ENCODE results near the gene COA1.
"Not testable (repeated sequence)": the region's sequence is repeated elsewhere in the genome, so short reads cannot be mapped to it uniquely, and the experiment has no call there.

The COA1 gene

DNA sequence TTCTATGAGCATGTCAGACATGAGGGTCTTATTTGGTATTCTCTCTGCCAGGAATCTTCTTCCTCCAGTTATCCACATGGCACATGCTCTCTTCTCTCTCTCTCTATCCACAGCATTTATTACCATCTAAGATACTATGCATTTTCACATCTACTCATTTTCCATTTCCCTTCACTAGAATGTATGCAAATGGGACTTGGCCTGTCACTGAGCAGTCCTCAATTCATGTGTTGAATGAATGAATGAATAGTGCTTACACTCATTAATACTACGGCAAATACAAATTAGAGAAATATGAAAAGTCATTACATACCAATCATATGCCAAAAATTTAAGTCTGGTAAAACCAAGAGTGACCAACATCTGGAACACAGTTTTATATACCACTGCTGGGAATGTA lies 34.0 kb downstream of the COA1 start:
- TF ChIP-seq, protein P1, sequence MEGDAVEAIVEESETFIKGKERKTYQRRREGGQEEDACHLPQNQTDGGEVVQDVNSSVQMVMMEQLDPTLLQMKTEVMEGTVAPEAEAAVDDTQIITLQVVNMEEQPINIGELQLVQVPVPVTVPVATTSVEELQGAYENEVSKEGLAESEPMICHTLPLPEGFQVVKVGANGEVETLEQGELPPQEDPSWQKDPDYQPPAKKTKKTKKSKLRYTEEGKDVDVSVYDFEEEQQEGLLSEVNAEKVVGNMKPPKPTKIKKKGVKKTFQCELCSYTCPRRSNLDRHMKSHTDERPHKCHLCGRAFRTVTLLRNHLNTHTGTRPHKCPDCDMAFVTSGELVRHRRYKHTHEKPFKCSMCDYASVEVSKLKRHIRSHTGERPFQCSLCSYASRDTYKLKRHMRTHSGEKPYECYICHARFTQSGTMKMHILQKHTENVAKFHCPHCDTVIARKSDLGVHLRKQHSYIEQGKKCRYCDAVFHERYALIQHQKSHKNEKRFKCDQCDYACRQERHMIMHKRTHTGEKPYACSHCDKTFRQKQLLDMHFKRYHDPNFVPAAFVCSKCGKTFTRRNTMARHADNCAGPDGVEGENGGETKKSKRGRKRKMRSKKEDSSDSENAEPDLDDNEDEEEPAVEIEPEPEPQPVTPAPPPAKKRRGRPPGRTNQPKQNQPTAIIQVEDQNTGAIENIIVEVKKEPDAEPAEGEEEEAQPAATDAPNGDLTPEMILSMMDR (IDR thresholded peaks at IDR 0.05; ENCODE audit: control insufficient read depth, extremely low read depth, insufficient read depth) = no peak
- DNase-seq (ENCODE audit: low read depth) = no peak
- H3K4me3 ChIP-seq (ENCODE audit: low read depth, low read length) = no peak overlapping the region

DNA sequence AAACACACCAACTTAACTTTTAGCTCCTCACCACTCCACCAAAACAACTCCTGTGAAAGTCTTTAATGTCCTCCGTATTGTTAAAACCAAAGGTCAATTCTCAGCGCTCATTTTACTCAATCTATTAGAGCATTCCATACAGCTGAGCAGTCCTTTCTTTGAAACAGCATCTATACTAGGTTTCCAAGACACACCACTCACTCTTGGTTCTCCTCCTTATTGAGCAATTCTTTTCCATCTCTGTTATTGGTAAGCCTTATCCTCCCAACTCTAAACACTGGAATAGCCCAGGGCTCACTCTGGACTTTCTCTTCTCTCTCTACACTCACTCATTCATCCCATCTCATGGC lies 34.9 kb downstream of the COA1 start:
- DNase-seq (ENCODE audit: low read depth) = no peak
- H3K4me3 ChIP-seq (ENCODE audit: low read depth, low read length) = no peak overlapping the region
- TF ChIP-seq, protein P1 (IDR thresholded peaks at IDR 0.05; ENCODE audit: control insufficient read depth, extremely low read depth, insufficient read depth) = no peak

DNA sequence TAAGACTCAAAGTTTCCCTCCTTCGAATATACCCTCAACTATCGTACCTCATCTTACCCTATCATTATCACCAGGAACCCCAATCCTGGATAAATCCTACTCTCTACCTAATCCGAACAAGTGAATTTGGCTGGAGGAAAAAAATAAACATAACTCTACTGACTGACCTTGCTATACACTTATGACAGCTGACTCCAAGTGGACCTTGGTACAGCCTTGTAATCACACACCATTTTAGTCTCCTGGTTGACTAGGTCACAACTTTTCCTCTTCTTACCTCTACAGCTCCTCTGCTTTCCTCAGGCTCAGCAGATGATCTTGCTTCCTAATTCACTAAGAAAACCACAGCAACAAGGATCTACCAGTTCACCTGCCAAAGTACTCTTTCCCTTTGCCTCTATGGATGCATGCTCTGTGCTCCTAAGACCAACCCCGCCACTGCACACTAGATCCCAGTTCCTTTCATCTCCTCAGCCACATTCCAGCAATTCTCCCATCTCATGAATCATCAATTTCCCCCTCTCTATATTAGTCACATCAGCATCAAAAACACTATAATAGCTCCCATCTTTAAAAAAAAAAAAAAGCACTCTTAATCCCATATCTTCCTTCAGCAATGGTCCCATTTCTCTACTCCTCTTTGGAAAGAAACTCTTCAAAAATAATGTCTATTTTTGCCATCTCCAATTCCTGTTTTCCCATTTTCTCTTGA lies 35.5 kb downstream of the COA1 start:
- DNase-seq (ENCODE audit: low read depth) = no peak
- TF ChIP-seq, protein P1 (IDR thresholded peaks at IDR 0.05; ENCODE audit: control insufficient read depth, extremely low read depth, insufficient read depth) = no peak
- H3K4me3 ChIP-seq (ENCODE audit: low read depth, low read length) = no peak overlapping the region

DNA sequence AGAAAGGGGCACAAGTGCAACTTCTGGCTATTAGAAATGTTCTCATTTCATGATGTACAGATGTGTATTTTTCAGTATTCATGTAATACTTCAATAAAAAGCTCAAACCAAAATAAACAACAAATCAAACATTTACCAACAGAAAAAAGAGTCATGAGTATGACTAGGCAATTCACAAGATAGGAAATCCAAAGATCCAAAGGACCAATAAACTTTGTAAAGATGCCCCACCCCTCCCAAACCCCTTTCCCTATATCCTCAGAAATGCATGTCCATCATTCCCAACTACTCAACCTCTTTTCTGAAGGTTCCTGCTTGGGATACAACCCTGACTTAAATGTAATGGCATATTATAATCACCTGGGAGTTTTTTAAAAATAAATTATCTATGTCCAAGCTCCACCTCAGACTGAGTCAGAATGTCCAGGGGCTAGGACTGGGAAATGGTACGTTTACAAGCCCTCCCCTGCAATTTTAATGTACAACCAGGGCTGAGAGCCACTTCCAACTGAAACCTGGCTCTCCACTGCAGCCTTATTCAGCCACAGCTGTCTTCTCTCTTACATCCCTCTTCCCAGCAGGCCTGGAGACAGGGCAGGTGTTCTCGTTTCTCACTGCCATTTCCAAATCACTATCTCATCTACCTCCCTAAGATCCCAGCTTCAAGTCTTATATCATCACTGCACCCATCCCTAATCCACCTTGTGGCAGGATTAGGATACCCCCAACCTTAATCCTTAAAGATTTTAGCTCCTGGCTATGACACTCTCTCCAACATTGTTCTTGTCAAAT lies 36.5 kb downstream of the COA1 start:
- no peak overlapping the region for H3K4me3 ChIP-seq (ENCODE audit: low read depth, low read length)
- TF ChIP-seq, protein P1 (IDR thresholded peaks at IDR 0.05; ENCODE audit: control insufficient read depth, extremely low read depth, insufficient read depth) = no peak
- DNase-seq (ENCODE audit: low read depth) = no peak

DNA sequence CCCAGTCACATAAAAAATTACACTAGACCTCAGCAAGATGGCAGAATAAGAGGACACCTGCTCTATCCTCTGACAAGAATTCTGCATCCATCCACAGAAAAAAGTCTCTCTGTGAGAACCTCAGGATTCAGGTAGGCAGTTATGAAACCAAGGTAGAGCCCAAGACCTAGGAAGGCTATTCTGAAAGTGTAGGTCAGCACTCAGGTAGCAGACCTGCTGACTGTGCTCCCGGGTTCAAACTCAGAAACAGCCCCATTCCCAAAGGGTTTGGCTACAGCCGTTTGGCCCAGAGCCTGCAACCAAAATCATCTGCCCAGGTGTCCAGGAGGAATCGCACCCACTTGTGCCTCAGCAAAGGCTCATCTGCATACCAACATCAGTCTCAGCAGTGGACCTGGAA lies 37.7 kb downstream of the COA1 start:
- no peak for DNase-seq (ENCODE audit: low read depth)
- TF ChIP-seq, protein P1 (IDR thresholded peaks at IDR 0.05; ENCODE audit: control insufficient read depth, extremely low read depth, insufficient read depth) = no peak
- H3K4me3 ChIP-seq (ENCODE audit: low read depth, low read length) = no peak overlapping the region

DNA sequence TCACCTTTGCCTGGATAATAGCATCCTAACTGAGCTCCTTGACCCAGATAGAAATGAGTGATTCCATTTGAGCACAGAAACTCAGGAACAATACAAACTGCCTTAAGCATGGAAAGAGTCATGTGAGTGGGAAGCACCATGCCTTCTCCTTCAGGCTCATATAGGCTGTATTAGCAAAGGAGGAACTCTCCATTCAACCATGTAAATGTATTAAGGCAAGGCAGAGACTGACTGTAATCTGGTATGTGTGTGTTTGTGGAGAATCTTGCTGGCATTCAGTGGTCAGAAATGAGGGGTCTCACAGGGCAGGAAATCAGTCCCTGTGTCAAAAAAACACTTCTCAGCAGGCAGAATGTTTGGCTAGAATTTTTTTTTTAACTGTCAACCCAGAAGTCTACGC lies 40.2 kb downstream of the COA1 start:
- DNase-seq (ENCODE audit: low read depth) = no peak
- H3K4me3 ChIP-seq (ENCODE audit: low read depth, low read length) = no peak overlapping the region
- TF ChIP-seq, protein P1 (IDR thresholded peaks at IDR 0.05; ENCODE audit: control insufficient read depth, extremely low read depth, insufficient read depth) = no peak

DNA sequence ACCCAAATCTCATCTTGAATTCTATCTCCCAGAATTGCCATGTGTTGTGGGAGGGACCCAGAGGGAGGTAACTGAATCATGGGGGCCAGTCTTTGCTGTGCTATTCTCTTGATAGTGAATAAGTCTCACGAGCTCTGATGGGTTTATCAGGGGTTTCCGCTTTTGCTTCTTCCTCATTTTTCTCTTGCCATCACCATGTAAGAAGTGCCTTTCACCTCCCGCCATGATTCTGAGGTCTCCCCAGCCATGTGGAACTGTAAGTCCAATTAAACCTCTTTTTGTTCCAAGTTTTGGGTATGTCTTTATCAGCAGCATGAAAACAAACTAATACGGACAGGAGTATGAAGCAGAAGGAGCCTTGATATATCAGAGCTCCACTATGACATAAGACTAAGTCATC lies 41.5 kb downstream of the COA1 start:
- DNase-seq (ENCODE audit: low read depth); H3K4me3 ChIP-seq (ENCODE audit: low read depth, low read length): not testable (repeated sequence)
